Osteocyte (in vitro differentiated cells): ENCODE measurements around the gene MT1H. TPM values are rescaled to one million over a fixed set of nuclear protein-coding genes. Genes with fewer than 3 reads are reported as not detected.

Experiments used
- DNase-seq: peaks from one replicate; pipeline ENCODE4 v3.0.0; 2021; ENCODE audit warnings: mixed read lengths; ENCODE audit not compliant: unreplicated experiment; ENCODE audit errors: extremely low spot score
- H3K27ac Mint-ChIP-seq: one replicate; pipeline ENCODE4 v1.8.0; 2021; ENCODE audit warnings: mild to moderate bottlenecking, mixed read lengths; ENCODE audit not compliant: unreplicated experiment
- H3K27me3 Mint-ChIP-seq: one replicate; pipeline ENCODE4 v1.8.0; 2021; ENCODE audit warnings: mixed read lengths; ENCODE audit not compliant: unreplicated experiment
- H3K36me3 Mint-ChIP-seq: one replicate; pipeline ENCODE4 v1.8.0; 2021; ENCODE audit warnings: mixed read lengths; ENCODE audit not compliant: unreplicated experiment
- H3K4me1 Mint-ChIP-seq: one replicate; pipeline ENCODE4 v1.8.0; 2021; ENCODE audit warnings: mixed read lengths; ENCODE audit not compliant: unreplicated experiment
- H3K4me3 Mint-ChIP-seq: one replicate; pipeline ENCODE4 v1.8.0; 2021; ENCODE audit warnings: mild to moderate bottlenecking, moderate library complexity, mixed read lengths; ENCODE audit not compliant: unreplicated experiment
- H3K9me3 Mint-ChIP-seq: one replicate; pipeline ENCODE4 v1.8.0; 2021; ENCODE audit warnings: mixed read lengths; ENCODE audit not compliant: unreplicated experiment
- CTCF ChIP-seq: fragments of 200-600 bp; sonication (generic); IDR thresholded peaks from 2 replicates; pipeline ENCODE4 v1.5.0; 2021; ENCODE audit warnings: antibody characterized with exemption, mild to moderate bottlenecking, moderate library complexity
- total RNA-seq: library from RNA; stranded (reverse); gene quantifications from 2 replicates; pipeline ENCODE4 v1.2.1, GENCODE V29; 2021

MT1H gene
- total RNA-seq, 1 donor from 2014 or later = not detected

DNA sequence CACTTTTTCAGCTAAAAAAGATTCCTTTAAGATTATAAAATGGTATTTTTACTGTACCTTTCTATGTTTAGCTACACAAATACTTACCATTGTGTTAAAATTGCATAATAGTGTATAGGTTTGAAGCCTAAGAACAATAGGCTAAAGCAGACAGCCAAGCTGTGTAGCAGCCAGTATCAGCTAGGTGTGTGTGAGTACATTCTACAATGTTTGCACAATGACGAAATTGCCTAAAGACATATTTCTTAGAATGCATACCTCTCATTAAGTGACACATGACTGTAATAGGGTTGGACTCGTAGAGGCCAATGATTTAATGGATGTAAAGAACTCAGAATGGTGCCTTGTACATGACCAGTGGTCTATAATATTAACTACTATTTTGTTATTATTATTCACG lies 19.8 kb upstream of the MT1H start:
- no peak for TF ChIP-seq CTCF
- Mint-ChIP-seq H3K27me3 (peaks cover 29% of the 10 kb centered on the region), H3K27ac (no peak overlapping the region), H3K4me1 (peaks cover 12% of the 10 kb centered on the region), H3K4me3 (no peak overlapping the region), H3K36me3 (no peaks in the 10 kb centered on the region), H3K9me3 (no peaks in the 10 kb centered on the region)
- DNase-seq = no peak

DNA sequence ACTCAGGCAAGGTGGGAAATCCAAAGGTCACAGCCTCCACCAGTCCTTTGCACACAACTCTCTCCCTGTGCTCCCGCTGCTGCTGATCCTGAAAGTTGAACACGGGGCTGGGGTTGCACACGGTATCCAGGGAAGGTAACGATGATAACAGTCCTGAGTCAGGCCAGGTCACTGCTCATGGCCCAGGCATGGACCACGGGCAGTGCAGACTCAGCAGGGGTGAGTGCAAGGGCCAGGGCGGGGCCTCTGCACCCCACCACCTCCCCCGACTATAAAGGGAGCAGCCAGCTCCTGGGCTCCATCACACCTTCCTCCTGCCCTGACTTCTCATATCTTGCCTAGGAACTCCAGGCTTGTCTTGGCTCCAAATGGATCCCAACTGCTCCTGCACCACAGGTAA lies 18.0 kb upstream of the MT1H start, which contains the start of gene MT1B:
Gene MT1B, plus strand, starts transcription at position 301 of the 400 bp plus-strand sequence. Its CDS starts 68 bp downstream, at position 369.
- no peak within 1 kb of the TSS for H3K4me3 Mint-ChIP-seq
- no peaks in the 10 kb centered on the region for H3K36me3 Mint-ChIP-seq
- H3K27ac Mint-ChIP-seq = no peak within 1 kb of the TSS
- peaks cover 15% of the 10 kb centered on the region for H3K27me3 Mint-ChIP-seq
- no peak for TF ChIP-seq CTCF
- peaks cover 13% of the 10 kb centered on the region for H3K4me1 Mint-ChIP-seq
- DNase-seq = no peak
- H3K9me3 Mint-ChIP-seq = no peaks in the 10 kb centered on the region

GRCh38 chr16:56652600-56652999 lies 17.0 kb upstream of the MT1H start:
- no peak for DNase-seq
- H3K27me3 Mint-ChIP-seq = peaks cover 8% of the 10 kb centered on the region
- no peak overlapping the region for H3K27ac Mint-ChIP-seq

DNA sequence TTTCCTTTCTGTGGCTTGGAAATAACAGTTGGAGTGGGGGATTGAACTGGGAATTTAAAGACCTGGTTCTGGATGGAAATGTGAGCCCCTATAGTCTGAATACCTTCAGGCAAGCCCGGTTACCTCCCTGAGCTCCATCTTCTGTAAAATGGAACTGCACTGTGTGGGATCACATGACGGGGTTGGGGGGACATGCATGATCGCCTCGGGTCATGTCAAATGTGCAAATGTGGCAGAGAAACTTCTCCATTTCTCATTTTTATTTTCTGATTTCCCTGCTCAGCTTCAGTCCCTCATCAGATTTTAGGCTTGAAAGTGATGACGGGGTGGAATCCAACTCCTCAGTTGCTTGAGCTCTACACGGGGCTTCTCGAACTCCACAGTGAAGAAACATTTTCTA lies 16.4 kb upstream of the MT1H start:
- Mint-ChIP-seq H3K9me3 (no peaks in the 10 kb centered on the region), H3K27me3 (peaks cover 8% of the 10 kb centered on the region), H3K36me3 (no peaks in the 10 kb centered on the region), H3K27ac (no peak overlapping the region), H3K4me1 (peaks cover 21% of the 10 kb centered on the region), H3K4me3 (no peak overlapping the region)
- DNase-seq = no peak
- TF ChIP-seq CTCF = no peak

More at GRCh38 chr16:56652600-56652999, 17.0 kb upstream of the MT1H start:
- no peaks in the 10 kb centered on the region for H3K9me3 Mint-ChIP-seq
- no peak for TF ChIP-seq CTCF
- no peak overlapping the region for H3K4me3 Mint-ChIP-seq
- H3K36me3 Mint-ChIP-seq = no peaks in the 10 kb centered on the region
- H3K4me1 Mint-ChIP-seq = peaks cover 17% of the 10 kb centered on the region

GRCh38 chr16:56657555-56658326 lies 11.9 kb upstream of the MT1H start, which contains the start of gene MT1F:
Gene MT1F, plus strand, starts transcription at chr16:56657959. Its CDS starts 100 bp downstream, at chr16:56658059.
- Mint-ChIP-seq H3K27me3 (peaks cover 21% of the 10 kb centered on the region), H3K4me1 (peaks cover 31% of the 10 kb centered on the region), H3K36me3 (peaks cover 1% of the 10 kb centered on the region), H3K27ac (no peak within 1 kb of the TSS), H3K4me3 (peak within 1 kb of the TSS; percentile 91), H3K9me3 (no peaks in the 10 kb centered on the region)
- no peak for DNase-seq
- TF ChIP-seq CTCF = no peak
